Mononuclear cell (primary cell): ENCODE measurements around the gene NFKBIE. TPM values are rescaled to one million over a fixed set of nuclear protein-coding genes. Genes with fewer than 3 reads are reported as not detected.
A peak's percentile ranks its signal among the peaks of the same experiment; 100 is the strongest.

Experiments
- H3K27me3 ChIP-seq: 2 replicates; pipeline ENCODE4 v1.6.0; 2011; ENCODE audit warnings: low read length, control low read depth; ENCODE audit not compliant: insufficient read depth
- H3K4me1 ChIP-seq: 2 replicates; pipeline ENCODE4 v1.5.1; 2011; ENCODE audit warnings: mild to moderate bottlenecking, low read length, control low read depth; ENCODE audit not compliant: insufficient read depth
- H3K4me3 ChIP-seq: 2 replicates; pipeline ENCODE4 v1.5.1; 2011; ENCODE audit warnings: mild to moderate bottlenecking, low read length, moderate library complexity
- H3K9me3 ChIP-seq: 2 replicates; pipeline ENCODE4 v1.5.1; 2011; ENCODE audit warnings: low read depth, mild to moderate bottlenecking, control low read depth, low read length
- total RNA-seq: library from RNA; depleted of rRNA; stranded (reverse); fragments of >200 nt; gene quantifications from one replicate; pipeline ENCODE4 v1.2.3, GENCODE V29; 2012

NFKBIE gene
- total RNA-seq, 1 donor = 125 TPM

DNA sequence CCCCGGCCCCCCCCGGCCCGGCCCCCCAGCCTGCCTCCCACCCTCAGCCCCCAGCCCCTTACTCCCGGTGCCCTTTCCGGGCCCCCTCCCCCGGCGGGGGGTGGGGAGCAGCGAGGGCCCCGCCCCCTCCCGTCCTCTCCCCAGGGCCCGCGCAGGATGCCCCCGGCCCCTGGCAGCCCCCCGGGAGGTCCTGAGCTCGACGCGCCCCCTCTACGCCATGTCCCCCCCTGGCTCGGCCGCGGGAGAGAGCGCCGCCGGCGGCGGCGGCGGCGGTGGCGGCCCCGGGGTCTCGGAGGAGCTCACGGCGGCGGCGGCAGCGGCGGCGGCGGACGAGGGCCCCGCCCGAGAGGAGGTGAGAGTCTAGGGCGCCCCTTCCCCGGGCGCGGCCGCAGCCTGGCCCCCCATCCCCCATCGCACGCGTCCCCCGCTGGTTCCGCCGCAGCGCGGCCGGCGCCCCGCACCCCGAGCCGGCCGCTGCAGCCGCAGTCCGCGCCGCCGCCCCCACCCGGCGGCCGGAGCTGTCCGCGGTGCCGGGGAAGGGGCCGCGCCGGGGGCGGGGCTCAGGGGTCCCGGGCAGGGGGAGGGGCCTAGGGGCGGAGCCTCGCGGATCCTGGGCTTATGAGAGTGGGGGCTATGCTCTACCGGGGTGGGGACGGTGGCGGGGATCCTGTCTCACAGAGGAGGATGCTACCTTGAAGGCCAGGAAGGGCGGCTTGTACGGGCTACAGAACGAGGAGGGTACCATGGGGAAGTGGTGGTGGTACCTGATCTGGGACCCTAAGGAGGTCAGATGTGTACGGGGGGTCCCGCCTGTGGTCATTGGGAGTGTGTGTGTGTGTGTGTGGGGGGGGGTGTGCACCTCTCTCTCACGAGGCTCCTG lies 5.4 kb upstream of the NFKBIE start:
- Histone ChIP-seq H3K4me3 (no peak overlapping the region), H3K4me1 (peaks cover 9% of the 10 kb centered on the region), H3K9me3 (no peaks in the 10 kb centered on the region), H3K27me3 (peaks cover 52% of the 10 kb centered on the region)

DNA sequence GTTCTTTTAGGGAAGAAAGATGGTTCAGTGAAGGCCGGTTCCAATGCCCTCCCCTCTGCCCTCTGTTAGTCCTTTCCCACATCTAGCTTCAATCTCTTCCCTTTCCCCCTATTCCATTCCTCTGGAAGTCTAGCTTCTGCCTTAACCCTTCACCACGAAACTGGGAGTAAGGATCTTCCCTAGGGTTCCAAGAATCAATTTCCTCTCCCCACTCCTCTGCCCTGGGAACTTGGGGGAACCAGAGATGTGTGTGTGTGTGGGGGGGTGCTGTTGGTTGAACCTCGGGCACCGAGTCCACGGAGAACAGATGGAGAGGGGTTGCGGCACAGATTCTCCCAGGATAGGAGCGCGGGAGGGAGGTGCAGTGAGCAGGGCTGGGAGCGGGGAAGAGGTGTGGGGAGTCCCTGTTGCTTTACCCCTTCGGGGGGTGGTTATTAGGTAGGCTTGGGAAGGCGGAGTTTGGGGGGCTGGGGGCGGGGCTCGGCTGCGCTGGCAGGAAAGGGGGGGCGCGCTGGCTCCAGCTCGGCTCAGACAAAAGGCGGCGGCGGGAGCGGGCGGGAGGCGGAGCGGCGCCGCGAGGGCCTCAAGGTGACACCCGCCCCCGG lies 4.7 kb upstream of the NFKBIE start, which contains the start of gene TMEM151B:
Gene TMEM151B, plus strand, starts transcription at position 530 of the 605 bp plus-strand sequence. CDS start 293 bp downstream, outside the sequence.
- Histone ChIP-seq H3K9me3 (no peaks in the 10 kb centered on the region), H3K4me1 (peaks cover 10% of the 10 kb centered on the region), H3K4me3 (no peak within 1 kb of the TSS), H3K27me3 (peaks cover 47% of the 10 kb centered on the region)

DNA sequence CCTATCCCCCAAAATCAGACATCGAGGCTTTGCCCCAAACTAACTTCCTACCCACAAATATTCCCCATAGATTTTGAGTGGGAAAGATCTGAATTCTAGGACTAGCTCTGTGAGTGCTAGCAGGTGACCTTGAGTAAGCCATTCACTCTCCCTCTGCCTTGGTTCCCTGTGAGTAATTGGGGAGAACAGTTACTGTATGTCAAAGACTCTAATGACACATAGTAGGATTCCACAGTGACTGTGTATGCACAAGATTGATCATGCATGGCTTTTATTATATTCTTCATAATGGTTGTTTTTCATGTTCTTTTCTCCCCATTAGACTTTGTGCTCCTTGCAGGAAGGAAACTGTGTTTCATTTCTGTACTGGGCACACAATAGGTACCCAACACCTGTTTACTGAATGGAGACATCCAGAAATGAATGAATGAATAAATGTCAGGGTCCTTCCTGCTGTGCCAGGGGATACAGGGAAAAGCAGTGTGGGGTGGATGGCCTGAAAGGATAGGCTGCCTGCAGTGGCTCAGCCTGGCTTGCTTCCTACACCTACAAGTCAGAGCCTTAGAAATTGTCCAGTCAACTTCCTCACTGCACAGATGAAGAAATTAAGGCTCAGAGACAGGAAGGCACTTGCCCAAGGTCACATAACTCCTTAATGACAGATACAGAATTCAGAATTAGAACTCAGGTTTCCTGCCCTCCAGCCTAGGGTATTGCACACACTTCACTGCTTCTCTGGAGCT lies 4.0 kb upstream of the NFKBIE start:
- Histone ChIP-seq H3K27me3 (peaks cover 47% of the 10 kb centered on the region), H3K9me3 (no peaks in the 10 kb centered on the region), H3K4me3 (no peak overlapping the region), H3K4me1 (peaks cover 15% of the 10 kb centered on the region)

DNA sequence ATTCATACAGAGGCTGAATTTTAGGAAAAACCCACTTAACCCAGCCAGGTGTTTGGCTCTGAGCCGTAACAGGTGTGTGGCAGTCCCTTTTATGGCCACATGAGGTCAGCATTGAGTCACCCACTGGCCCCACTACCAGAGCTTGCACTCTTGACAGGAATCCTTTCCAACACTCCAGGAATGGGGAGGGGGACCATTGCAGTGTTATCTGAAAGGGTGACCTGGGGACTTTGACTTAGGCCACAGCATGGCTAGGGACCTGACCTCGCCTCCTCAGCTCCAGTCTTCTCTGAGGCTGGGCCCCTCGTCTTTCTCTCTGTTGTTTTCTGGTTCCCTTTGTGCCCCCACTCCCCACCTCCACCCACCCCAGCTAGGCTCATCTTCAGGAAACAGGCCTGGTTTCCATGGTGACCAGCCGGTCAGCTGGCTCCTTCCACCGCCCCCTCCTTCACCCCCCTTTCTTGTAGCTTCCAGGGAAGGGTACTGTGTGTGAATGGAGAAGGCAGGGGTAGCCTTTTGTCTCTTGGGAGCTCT lies 2.8 kb upstream of the NFKBIE start:
- H3K4me3 ChIP-seq = no peak overlapping the region

DNA sequence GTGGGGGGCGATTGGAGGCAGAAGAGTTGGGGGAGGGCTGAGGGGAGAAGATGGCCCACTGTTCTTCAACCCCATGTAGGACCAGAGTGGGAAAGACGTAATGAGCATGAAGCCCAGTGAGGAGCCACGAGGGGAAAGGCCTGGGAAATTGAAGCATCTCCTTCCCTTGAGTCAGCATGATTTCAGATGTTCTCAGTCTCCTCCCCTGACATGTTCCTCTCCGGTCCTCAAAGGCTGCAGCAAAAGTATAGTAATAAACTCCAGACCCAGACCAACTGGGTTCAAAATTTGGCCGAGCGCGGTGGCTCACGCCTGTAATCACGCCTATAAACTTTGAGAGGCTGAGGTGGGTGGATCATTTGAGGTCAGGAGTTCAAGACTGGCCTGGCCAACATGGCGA lies 1.9 kb upstream of the NFKBIE start:
- no peak overlapping the region for H3K4me3 ChIP-seq
- no peaks in the 10 kb centered on the region for H3K9me3 ChIP-seq
- peaks cover 36% of the 10 kb centered on the region for H3K4me1 ChIP-seq
- peaks cover 28% of the 10 kb centered on the region for H3K27me3 ChIP-seq

More for the DNA sequence above, 2.8 kb upstream of the NFKBIE start:
- Histone ChIP-seq H3K4me1 (peaks cover 27% of the 10 kb centered on the region), H3K27me3 (peaks cover 37% of the 10 kb centered on the region), H3K9me3 (no peaks in the 10 kb centered on the region)

- Histone ChIP-seq H3K27me3 (peaks cover 19% of the 10 kb centered on the region), H3K4me1 (peaks cover 45% of the 10 kb centered on the region), H3K4me3 (no peak overlapping the region), H3K9me3 (no peaks in the 10 kb centered on the region)
Measured at GRCh38 chr6:44266347-44266746, 996 bp upstream of the NFKBIE start.

DNA sequence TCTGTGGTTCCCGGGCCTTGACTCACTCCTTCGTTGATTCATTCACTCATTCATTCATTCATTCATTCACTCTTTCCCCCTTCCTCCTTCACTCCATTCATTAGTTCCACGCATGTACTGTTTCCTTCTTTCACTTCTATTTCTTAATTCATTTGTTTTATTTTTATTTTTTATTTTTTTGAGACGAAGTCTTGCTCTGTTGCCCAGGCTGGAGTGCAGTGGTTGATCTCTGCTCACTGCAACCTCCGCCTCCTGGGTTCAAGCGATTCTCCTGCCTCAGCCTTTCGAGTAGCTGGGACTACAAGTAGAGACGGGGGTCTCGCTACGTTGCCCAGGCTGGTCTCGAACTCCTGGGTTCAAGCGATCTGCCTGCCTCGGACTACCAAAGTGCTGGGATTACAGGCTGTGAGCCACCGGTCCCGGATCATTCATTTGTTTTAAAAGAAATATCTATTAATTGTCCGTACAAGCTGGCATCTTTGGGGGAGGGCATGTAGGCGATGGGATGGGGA lies 427 bp upstream of the NFKBIE start:
- peaks cover 50% of the 10 kb centered on the region for H3K4me1 ChIP-seq
- peaks cover 15% of the 10 kb centered on the region for H3K27me3 ChIP-seq
- H3K4me3 ChIP-seq = peak overlapping the region; percentile 2
- H3K9me3 ChIP-seq = no peaks in the 10 kb centered on the region

DNA sequence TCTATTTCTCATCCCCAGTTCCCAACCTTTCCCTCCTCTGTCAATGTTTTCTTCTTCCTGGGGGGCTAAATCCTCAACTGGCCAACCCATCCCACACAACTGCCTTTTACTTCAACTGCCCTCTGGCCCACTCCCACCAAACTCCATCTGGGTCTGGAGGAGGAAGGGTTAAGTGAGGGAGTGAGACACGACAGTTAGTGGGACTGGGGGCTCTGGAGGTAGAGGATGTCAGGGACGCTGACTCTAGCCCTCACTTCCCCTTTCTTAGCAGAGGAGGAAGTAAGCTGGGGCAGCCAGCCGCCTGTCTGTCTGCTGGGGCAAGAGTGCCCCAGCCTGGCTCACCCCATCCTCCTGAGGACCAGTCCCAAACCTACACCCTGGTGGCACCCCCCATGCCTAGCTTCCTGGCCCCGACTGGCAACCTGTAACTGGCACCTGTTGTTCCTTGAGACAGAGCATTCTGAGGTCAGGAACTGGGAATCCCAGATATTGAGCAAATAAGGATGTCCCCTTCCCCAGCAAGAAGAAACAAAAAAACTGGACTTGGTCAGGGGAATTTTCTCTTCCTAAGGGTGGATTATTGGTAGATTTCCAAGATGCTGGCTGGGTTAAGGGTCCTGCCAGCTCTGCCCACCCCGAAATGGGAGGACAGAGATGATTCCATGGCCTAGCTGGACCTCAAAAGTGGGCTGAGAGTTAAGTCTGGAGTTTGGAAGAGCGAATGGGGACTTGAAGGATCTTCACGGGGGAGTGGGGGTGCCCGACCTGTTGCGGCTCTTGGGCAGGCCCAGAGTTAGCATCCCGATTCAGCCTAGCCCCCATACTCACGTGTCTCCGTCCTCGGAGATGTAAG lies 971 bp downstream of the NFKBIE start:
- no peaks in the 10 kb centered on the region for H3K9me3 ChIP-seq
- H3K27me3 ChIP-seq = peaks cover 9% of the 10 kb centered on the region
- peaks cover 62% of the 10 kb centered on the region for H3K4me1 ChIP-seq
- H3K4me3 ChIP-seq = peak overlapping the region; percentile 91

- Histone ChIP-seq H3K4me1 (peaks cover 70% of the 10 kb centered on the region), H3K9me3 (no peaks in the 10 kb centered on the region), H3K4me3 (peak overlapping the region; percentile 91), H3K27me3 (peaks cover 2% of the 10 kb centered on the region)
Measured at GRCh38 chr6:44263354-44264100, 1.8 kb downstream of the NFKBIE start.

DNA sequence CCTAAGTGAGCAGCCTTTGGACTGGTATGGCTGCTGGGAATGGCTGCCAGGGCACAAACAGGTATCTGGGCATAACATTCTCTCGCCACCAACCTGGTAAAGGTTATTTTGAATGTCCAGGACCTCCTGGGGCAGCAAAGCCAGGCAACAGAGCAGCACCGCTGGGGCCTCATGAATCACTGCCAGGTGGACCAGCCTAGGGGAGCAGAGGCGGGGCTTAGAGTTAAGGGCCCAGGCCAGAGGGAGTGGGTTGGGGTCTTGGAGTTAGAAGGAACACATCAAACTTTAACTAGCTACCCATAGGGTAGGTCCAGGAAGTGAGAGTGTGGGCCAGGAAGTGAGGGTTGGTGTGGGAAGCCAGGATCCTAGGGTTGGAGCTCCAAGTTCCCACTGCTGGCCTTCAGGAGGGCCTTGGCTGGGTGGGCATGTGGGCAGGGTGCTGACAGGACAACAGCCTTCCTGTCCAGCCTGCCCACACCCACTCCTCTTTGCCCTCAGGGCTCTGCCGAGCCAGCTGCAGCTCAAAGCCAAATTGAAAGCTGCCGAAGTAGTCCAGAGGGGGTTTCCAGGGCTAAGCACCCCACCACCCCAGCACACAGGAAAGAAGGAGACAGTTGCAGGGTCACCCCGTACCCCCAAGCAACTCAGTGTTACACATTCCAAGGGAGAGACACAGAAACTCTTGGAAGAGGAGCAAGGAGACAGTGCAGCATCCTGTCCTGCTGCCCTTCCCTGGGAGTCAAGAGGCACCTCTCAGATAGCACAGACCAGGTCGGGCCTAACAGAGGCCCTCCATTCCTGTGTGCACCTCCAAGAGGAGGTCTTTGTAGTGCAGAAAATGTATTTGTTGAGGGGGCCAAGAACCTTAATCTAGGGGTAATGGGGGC lies 2.6 kb downstream of the NFKBIE start:
- peaks cover 78% of the 10 kb centered on the region for H3K4me1 ChIP-seq
- no peaks in the 10 kb centered on the region for H3K9me3 ChIP-seq
- peak overlapping the region; percentile 91 for H3K4me3 ChIP-seq
- no peaks in the 10 kb centered on the region for H3K27me3 ChIP-seq

DNA sequence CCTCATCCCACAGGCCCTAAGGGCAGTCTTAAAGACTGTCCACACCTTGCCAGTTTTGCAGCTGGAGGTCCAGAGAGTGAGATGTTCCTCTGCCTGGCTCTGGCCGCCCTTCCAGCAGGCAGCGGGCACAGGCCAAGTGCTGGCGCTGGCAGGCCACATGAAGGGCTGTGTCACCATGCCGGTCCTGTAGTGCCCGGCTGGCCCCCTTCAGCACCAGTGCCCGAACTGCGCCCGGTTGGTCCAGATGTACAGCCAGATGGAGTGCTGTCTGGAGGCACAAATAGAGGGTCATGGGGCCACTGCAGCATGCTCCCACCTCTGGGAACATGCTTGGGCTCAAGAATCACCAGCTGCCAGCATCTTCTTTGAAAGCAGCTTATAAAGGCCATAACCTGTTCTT lies 3.8 kb downstream of the NFKBIE start:
- Histone ChIP-seq H3K4me1 (peaks cover 83% of the 10 kb centered on the region), H3K4me3 (no peak overlapping the region), H3K27me3 (no peaks in the 10 kb centered on the region), H3K9me3 (no peaks in the 10 kb centered on the region)

DNA sequence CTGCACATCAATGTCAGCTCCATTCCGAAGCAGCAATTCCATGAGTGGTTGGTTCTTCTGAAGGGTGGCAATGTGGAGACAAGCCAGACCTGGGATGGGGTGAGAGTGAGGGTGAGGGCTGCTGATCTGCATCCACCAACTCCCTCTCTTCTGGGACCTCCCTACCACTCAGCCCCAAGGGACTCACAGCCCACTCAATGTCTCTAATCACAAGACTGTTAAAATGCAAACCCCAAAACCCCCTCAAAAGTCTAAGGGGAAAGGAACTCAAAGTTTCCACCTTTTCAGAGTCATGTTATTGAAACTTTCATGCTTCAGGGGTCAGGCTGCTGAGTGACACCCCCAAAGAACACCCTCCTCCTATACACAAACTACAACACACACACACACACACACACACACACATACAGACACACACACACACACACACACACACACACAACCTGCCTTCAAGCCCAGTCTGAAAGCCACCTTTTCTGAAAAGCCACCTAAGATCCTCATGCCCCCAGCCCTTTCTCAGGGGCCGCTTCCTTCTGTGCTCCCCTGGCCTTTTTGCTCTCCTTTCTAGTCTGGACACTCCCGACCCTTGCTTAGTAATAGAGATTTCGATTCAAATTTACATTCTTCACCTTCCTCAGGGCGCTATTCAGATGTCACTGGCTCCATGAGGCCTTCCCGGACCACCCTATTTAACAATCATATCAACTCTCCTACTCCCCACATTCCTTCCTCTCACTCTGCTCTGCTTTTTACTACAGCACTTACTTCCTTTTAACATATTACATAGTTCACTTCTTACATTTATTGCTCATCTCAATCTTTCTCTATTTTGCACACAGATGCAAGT lies 4.7 kb downstream of the NFKBIE start:
- Histone ChIP-seq H3K9me3 (no peaks in the 10 kb centered on the region), H3K4me3 (no peak overlapping the region), H3K27me3 (no peaks in the 10 kb centered on the region), H3K4me1 (peaks cover 83% of the 10 kb centered on the region)
